Panc1 (cell line): ENCODE data around the gene GSG1.

Experiments
- CTCF ChIP-seq: fragments of 450-650 bp; IDR thresholded peaks from 2 replicates; pipeline ENCODE4 v1.5.1; 2017; ENCODE audit warnings: mild to moderate bottlenecking
- POLR2AphosphoS5 ChIP-seq: IDR thresholded peaks from 2 replicates; pipeline ENCODE4 v1.6.1; 2012; ENCODE audit warnings: mild to moderate bottlenecking, low read depth, low read length, moderate library complexity
- REST ChIP-seq, 2 experiments: IDR thresholded peaks; 2 replicates each; pipeline ENCODE4 v1.6.1; 2011 to 2012; ENCODE audit warnings: low read depth in 2 of 2, control low read depth in 1 of 2, low read length in 1 of 2, mild to moderate bottlenecking in 1 of 2, moderate library complexity in 1 of 2; ENCODE audit not compliant: insufficient read depth in 1 of 2
- TCF7L2 ChIP-seq: IDR thresholded peaks from 2 replicates; pipeline ENCODE4 v1.6.1; 2011; ENCODE audit warnings: mild to moderate bottlenecking, low read depth, low read length, inconsistent platforms

GRCh38 chr12:13105781-13106180 lies 2.3 kb upstream of the GSG1 start:
- TF ChIP-seq CTCF (no peak), REST (IDR thresholded peaks at IDR 0.05; ENCODE audit: insufficient read depth in 1 of 2, low read depth in 2 of 2, low read length in 1 of 2) (no peak), POLR2AphosphoS5 (no peak), TCF7L2 (no peak)
